Neural cell (in vitro differentiated cells): Measurements from ENCODE around the gene INSR. TPM values are rescaled to one million over a fixed set of nuclear protein-coding genes. Genes with fewer than 3 reads are reported as not detected.

Source experiments
- H2AFZ ChIP-seq: fragments of 200-600, 300-800 bp; sonication (generic), shearing (Covaris generic); 2 replicates; pipeline ENCODE4 v1.6.0; 2014; ENCODE audit warnings: low read depth, mild to moderate bottlenecking, antibody characterized with exemption, low read length, moderate library complexity
- H3F3A ChIP-seq: fragments of 200-600 bp; shearing (Covaris generic); 2 replicates; pipeline ENCODE4 v1.6.1; 2016; ENCODE audit warnings: mild to moderate bottlenecking, moderate library complexity, mixed read lengths, antibody characterized with exemption, low read length; ENCODE audit not compliant: insufficient read depth, poor library complexity, severe bottlenecking
- H3K27ac ChIP-seq: fragments of 200-600, 300-800 bp; sonication (generic), shearing (Covaris generic); 2 replicates; pipeline ENCODE4 v1.5.1; 2014; ENCODE audit warnings: mild to moderate bottlenecking, low read length, moderate library complexity
- H3K27me3 ChIP-seq: fragments of 300-800, 200-600 bp; sonication (generic), shearing (Covaris generic); 2 replicates; pipeline ENCODE4 v1.6.0; 2014; ENCODE audit warnings: mild to moderate bottlenecking, low read depth, low read length, moderate library complexity; ENCODE audit not compliant: insufficient read depth
- H3K36me3 ChIP-seq: fragments of 300-800, 200-600 bp; sonication (generic), shearing (Covaris generic); 2 replicates; pipeline ENCODE4 v1.5.1; 2014; ENCODE audit warnings: mild to moderate bottlenecking, antibody characterized with exemption, low read length, moderate library complexity; ENCODE audit not compliant: insufficient read depth
- H3K4me2 ChIP-seq: fragments of 300-800, 200-600 bp; sonication (generic), shearing (Covaris generic); 2 replicates; pipeline ENCODE4 v1.6.0; 2014; ENCODE audit warnings: mild to moderate bottlenecking, low read length
- H3K4me3 ChIP-seq: fragments of 300-800, 200-600 bp; sonication (generic), shearing (Covaris generic); 2 replicates; pipeline ENCODE4 v1.5.1; 2014; ENCODE audit warnings: mild to moderate bottlenecking, low read length, moderate library complexity
- H3K79me2 ChIP-seq: fragments of 200-600 bp; shearing (Covaris generic); replicated peaks from 2 replicates; pipeline ENCODE4 v1.6.0; 2014; ENCODE audit warnings: mild to moderate bottlenecking, low read length, moderate library complexity; ENCODE audit not compliant: insufficient read depth
- H3K9ac ChIP-seq: fragments of 300-800, 200-600 bp; sonication (generic), shearing (Covaris generic); 2 replicates; pipeline ENCODE4 v1.6.1; 2016; ENCODE audit warnings: mild to moderate bottlenecking, low read length, mixed read lengths
- H3K9me2 ChIP-seq: fragments of 200-600 bp; shearing (Covaris generic); 2 replicates; pipeline ENCODE4 v1.6.1; 2016; ENCODE audit warnings: mild to moderate bottlenecking, low read length, mixed read lengths; ENCODE audit not compliant: insufficient read depth
- H3K9me3 ChIP-seq: fragments of 200-600, 300-800 bp; sonication (generic), shearing (Covaris generic); 2 replicates; pipeline ENCODE4 v1.6.1; 2016; ENCODE audit warnings: mild to moderate bottlenecking, mixed run types, low read length, moderate library complexity, mixed read lengths
- H4K20me1 ChIP-seq: fragments of 200-600 bp; shearing (Covaris generic); 2 replicates; pipeline ENCODE4 v1.6.1; 2016; ENCODE audit warnings: mild to moderate bottlenecking, mixed run types; ENCODE audit not compliant: insufficient read depth
- CTCF ChIP-seq: fragments of 450-650 bp; IDR thresholded peaks from 2 replicates; pipeline ENCODE4 v1.5.1; 2014; ENCODE audit warnings: antibody characterized with exemption, mild to moderate bottlenecking, moderate library complexity; ENCODE audit not compliant: poor library complexity, severe bottlenecking
- EP300 ChIP-seq: fragments of 450-650 bp; conservative IDR thresholded peaks from 2 replicates; pipeline ENCODE4 v1.6.1; 2014; ENCODE audit warnings: antibody characterized with exemption, mild to moderate bottlenecking, moderate library complexity; ENCODE audit not compliant: poor library complexity, severe bottlenecking
- EZH2 ChIP-seq: fragments of 200-600, 300-800 bp; shearing (Covaris generic), sonication (generic); IDR thresholded peaks from 2 replicates; pipeline ENCODE4 v1.6.1; 2014; ENCODE audit warnings: antibody characterized with exemption, low read length, borderline replicate concordance, mild to moderate bottlenecking; ENCODE audit not compliant: insufficient read depth, poor library complexity, severe bottlenecking
- MXI1 ChIP-seq: fragments of 450-650 bp; conservative IDR thresholded peaks from 2 replicates; pipeline ENCODE4 v1.6.1; 2014; ENCODE audit warnings: antibody characterized with exemption, mild to moderate bottlenecking; ENCODE audit not compliant: poor library complexity, severe bottlenecking
- POLR2AphosphoS5 ChIP-seq: IDR thresholded peaks from 2 replicates; pipeline ENCODE4 v1.6.1; 2012
- RAD21 ChIP-seq: fragments of 450-650 bp; conservative IDR thresholded peaks from 2 replicates; pipeline ENCODE4 v1.6.1; 2014; ENCODE audit warnings: antibody characterized with exemption, mild to moderate bottlenecking, moderate library complexity
- REST ChIP-seq: IDR thresholded peaks from 2 replicates; pipeline ENCODE4 v1.6.1; 2012; ENCODE audit warnings: borderline replicate concordance
- SMC3 ChIP-seq: fragments of 450-650 bp; conservative IDR thresholded peaks from 2 replicates; pipeline ENCODE4 v1.6.1; 2014; ENCODE audit warnings: antibody characterized with exemption, mild to moderate bottlenecking, moderate library complexity; ENCODE audit not compliant: poor library complexity
- TAF1 ChIP-seq: IDR thresholded peaks from 2 replicates; pipeline ENCODE4 v1.6.1; 2012; ENCODE audit warnings: low read depth
- polyA plus RNA-seq: library from polyadenylated mRNA; depleted of rRNA; stranded (reverse); fragments of >200 nt; gene quantifications from 2 replicates; pipeline ENCODE4 v1.2.3, GENCODE V29; 2014

The INSR gene
- polyA plus RNA-seq, 1 donor from 2014 or later: 16.0 TPM

DNA sequence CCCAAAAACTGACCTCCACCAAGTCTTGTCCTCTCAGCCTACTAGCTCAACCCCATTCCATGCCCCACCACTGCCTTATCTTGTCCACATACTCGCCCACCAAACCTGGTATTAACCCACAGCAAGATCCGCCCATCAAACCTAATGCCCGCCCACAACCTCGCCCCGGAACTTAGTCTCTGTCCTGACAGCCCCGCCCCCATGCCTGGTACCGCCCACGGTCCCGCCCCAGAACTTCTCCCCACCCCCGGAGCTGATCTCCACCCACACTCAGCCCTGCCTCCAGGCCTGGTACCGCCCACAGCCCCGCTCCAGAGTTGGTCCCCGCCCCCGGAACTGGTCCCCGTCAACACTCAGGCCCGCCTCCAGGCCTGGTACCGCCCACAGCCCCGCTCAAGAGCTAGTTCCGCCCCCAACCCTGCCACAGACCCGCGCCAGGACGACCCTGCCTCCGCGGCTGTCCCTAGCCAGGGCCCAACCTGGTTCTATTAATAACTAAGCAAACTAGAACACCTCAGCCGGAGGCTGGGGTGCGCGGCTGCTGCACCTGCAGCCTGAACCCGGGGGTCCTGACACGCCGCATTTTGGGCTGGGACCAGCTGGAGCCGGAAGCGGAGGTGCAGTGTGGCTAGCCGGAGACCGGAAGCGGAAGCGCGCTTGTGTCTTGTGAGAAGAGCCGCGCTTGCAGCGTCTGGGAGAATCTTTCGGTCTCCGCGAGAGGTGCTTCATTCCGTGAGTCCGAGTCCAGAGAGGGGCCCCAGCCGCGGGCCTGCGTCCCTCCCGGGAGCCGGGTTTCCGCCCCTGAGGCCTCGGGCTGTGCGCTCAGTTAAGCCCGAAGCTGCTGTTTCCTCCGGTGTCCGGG, 224.9 kb downstream of the INSR start, which contains the start of gene ZNF557:
Gene ZNF557 (plus strand): TSS at position 662 of the 862 bp plus-strand sequence. CDS start 5,372 bp downstream, outside the sequence.
- peak within 1 kb of the TSS; percentile 73 for H2AFZ ChIP-seq

More for the DNA sequence above, 224.9 kb downstream of the INSR start, which contains the start of gene ZNF557:
- Histone ChIP-seq H3F3A (no peaks in the 10 kb centered on the region), H3K9me2 (no peaks in the 10 kb centered on the region), H3K79me2 (peaks cover 9% of the 10 kb centered on the region), H3K27me3 (no peaks in the 10 kb centered on the region), H3K27ac (peak within 1 kb of the TSS; percentile 89), H3K9ac (peak within 1 kb of the TSS; percentile 85), H4K20me1 (no peaks in the 10 kb centered on the region), H3K36me3 (no peaks in the 10 kb centered on the region), H3K9me3 (no peaks in the 10 kb centered on the region), H3K4me3 (peak within 1 kb of the TSS; percentile 98), H3K4me2 (peak within 1 kb of the TSS; percentile 71)
- TF ChIP-seq EZH2 (no peak), TAF1 (peak; percentile 60), MXI1 (peak; percentile 95), REST (peak; percentile 29), SMC3 (no peak), POLR2AphosphoS5 (peak; percentile 83), RAD21 (peak; percentile 25), CTCF (no peak), EP300 (peak; percentile 52)
